Transverse colon (tissue), 3 donors: ENCODE measurements around the gene RHOT2.

ENCODE experiments used
- CTCF ChIP-seq, 5 experiments: fragments of 200-600 bp in 3 of 5; fragments of 450-650 bp in 2 of 5; sonication (generic) in 3 of 5; IDR thresholded peaks; 1 replicate in 2 of 5; 2 replicates in 3 of 5; pipeline ENCODE4 v1.5.1; 2016 to 2017; ENCODE audit warnings: antibody characterized with exemption in 5 of 5, inconsistent platforms in 3 of 5, mild to moderate bottlenecking in 2 of 5, moderate library complexity in 1 of 5
- EP300 ChIP-seq: sonication (generic); formaldehyde crosslinking; IDR thresholded peaks from one replicate; pipeline ENCODE4 v1.6.1; 2017; ENCODE audit warnings: antibody characterized with exemption, low read depth
- POLR2A ChIP-seq: fragments of 450-650 bp; IDR thresholded peaks from one replicate; pipeline ENCODE4 v1.6.1; 2016; ENCODE audit warnings: antibody characterized with exemption, mild to moderate bottlenecking, moderate library complexity

GRCh38 chr16:722835-723633, 55.1 kb downstream of the RHOT2 start:
- TF ChIP-seq POLR2A = no peak
- TF ChIP-seq CTCF (IDR thresholded peaks at IDR 0.05) = no peak
- no peak for TF ChIP-seq EP300
